ENCODE data around the gene STPG2. TPM values are rescaled to one million over a fixed set of nuclear protein-coding genes. Genes with fewer than 3 reads are reported as not detected.
"Not testable (repeated sequence)": the region's sequence is repeated elsewhere in the genome, so short reads cannot be mapped to it uniquely, and the experiment has no call there.

Gene STPG2
- total RNA-seq, 1 donor from 2014 or later: 2.5 TPM

DNA sequence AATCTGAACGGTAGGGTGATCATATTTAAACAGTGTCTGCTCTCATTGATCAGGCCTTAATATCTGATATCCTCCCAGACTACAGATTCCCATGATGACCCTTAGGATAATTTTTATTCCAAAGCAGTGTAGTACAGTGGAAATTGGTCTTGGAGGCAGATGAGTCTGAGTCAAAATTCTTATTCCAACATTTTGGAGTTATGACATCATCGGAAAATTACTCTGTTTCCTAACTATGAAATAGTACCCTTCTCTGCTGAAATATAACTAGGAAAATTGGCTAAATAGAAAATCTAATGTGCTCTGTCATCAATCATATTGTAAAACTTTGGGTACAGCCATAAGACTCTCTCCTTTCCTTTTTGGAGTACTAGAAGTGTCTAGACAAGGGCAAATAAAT lies 583.3 kb downstream of the STPG2 start:
- H3K27ac Mint-ChIP-seq (ENCODE audit: unreplicated experiment): no peak overlapping the region
- no peaks in the 10 kb centered on the region for H3K27me3 Mint-ChIP-seq (ENCODE audit: unreplicated experiment)
- DNase-seq (ENCODE audit: low spot score): no peak
- no peak overlapping the region for H3K4me3 Mint-ChIP-seq (ENCODE audit: unreplicated experiment)
- H3K4me1 Mint-ChIP-seq (ENCODE audit: unreplicated experiment): peaks cover 3% of the 10 kb centered on the region
- TF ChIP-seq, protein P1, sequence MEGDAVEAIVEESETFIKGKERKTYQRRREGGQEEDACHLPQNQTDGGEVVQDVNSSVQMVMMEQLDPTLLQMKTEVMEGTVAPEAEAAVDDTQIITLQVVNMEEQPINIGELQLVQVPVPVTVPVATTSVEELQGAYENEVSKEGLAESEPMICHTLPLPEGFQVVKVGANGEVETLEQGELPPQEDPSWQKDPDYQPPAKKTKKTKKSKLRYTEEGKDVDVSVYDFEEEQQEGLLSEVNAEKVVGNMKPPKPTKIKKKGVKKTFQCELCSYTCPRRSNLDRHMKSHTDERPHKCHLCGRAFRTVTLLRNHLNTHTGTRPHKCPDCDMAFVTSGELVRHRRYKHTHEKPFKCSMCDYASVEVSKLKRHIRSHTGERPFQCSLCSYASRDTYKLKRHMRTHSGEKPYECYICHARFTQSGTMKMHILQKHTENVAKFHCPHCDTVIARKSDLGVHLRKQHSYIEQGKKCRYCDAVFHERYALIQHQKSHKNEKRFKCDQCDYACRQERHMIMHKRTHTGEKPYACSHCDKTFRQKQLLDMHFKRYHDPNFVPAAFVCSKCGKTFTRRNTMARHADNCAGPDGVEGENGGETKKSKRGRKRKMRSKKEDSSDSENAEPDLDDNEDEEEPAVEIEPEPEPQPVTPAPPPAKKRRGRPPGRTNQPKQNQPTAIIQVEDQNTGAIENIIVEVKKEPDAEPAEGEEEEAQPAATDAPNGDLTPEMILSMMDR (IDR thresholded peaks at IDR 0.05; ENCODE audit: unreplicated experiment): no peak
- H3K36me3 Mint-ChIP-seq (ENCODE audit: low read depth, unreplicated experiment): no peaks in the 10 kb centered on the region
- H3K9me3 Mint-ChIP-seq (ENCODE audit: unreplicated experiment): no peaks in the 10 kb centered on the region

DNA sequence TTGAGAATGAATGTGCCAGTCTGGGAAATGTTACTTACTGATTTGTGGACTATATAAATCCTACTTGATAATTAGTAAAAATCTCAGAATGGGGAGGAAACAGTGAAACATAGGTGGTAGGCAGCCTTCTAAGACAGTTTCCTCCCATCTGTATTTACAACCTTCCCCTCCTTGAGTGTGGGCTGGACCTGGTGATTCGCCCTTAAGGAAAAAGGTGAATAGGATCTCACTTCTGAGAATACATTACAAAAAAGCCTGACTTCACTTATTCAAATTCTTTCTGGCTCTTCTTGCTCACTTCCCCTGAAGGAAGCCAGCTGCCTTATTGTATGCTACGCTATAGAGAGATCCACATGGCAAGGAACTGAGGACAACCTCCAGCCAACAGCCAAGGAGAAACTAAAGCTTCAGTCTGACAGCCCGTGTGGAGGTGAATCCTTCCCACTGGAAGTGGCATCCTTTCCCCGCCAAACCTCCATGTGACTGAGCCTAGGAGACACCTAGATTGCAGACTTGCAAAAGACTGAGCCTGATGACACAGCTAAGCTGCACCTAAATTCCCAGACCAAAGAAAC lies 585.0 kb downstream of the STPG2 start:
- peaks cover 3% of the 10 kb centered on the region for H3K4me1 Mint-ChIP-seq (ENCODE audit: unreplicated experiment)
- no peaks in the 10 kb centered on the region for H3K27me3 Mint-ChIP-seq (ENCODE audit: unreplicated experiment)
- no peaks in the 10 kb centered on the region for H3K9me3 Mint-ChIP-seq (ENCODE audit: unreplicated experiment)
- no peak overlapping the region for H3K27ac Mint-ChIP-seq (ENCODE audit: unreplicated experiment)
- TF ChIP-seq, protein P1 (IDR thresholded peaks at IDR 0.05; ENCODE audit: unreplicated experiment): no peak
- no peaks in the 10 kb centered on the region for H3K36me3 Mint-ChIP-seq (ENCODE audit: low read depth, unreplicated experiment)
- no peak for DNase-seq (ENCODE audit: low spot score)
- no peak overlapping the region for H3K4me3 Mint-ChIP-seq (ENCODE audit: unreplicated experiment)

DNA sequence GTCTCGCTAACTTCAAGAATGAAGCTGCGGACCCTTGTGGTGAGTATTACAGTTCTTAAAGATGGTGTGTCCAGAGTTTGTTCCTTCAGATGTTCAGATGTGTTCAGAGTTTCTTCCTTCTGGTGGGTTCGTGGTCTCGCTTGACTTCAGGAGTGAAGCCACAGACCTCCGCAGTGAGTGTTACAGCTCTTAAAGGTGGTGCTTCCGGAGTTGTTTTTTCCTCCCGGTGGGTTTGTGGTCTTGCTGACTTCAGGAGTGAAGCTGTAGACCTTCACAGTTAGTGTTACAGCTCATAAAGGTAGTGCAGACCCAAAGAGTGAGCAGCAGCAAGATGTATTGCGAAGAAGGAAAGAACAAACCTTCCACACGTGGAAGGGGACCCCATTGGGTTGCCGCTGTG lies 592.6 kb downstream of the STPG2 start:
- not testable (repeated sequence) for H3K27ac Mint-ChIP-seq (ENCODE audit: unreplicated experiment); H3K9me3 Mint-ChIP-seq (ENCODE audit: unreplicated experiment); H3K36me3 Mint-ChIP-seq (ENCODE audit: low read depth, unreplicated experiment); H3K27me3 Mint-ChIP-seq (ENCODE audit: unreplicated experiment); H3K4me1 Mint-ChIP-seq (ENCODE audit: unreplicated experiment); H3K4me3 Mint-ChIP-seq (ENCODE audit: unreplicated experiment); DNase-seq (ENCODE audit: low spot score)

DNA sequence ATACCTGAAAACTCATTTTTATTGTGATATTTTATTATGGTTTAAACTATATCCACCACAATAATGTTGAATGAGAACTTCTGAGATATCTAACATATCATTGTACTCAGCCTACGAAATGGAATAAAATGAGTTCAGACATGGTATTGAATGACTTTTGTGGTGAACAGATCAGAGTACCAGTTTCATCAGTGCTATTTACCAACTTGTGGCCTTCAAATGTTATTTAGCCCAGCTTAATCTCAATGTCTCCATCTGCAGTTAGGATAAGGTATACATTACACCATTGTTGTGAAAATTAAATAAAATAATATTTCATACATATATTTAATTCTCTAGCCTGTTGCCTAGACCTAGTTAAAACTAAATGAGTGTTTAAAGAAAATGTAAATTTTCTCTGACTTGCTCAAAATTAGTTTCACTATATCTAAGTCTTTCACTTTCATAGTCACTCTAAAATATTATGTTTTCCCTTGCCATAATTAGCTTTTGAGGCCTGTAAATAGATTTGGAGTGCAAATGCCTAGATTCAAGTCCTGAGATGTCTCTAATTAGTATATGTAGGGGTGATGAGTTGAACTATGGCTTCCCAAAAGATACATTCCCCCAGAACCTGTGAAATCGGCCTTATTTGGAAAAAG lies 594.2 kb downstream of the STPG2 start:
- no peak overlapping the region for H3K4me3 Mint-ChIP-seq (ENCODE audit: unreplicated experiment)
- H3K4me1 Mint-ChIP-seq (ENCODE audit: unreplicated experiment): no peaks in the 10 kb centered on the region
- TF ChIP-seq, protein P1 (IDR thresholded peaks at IDR 0.05; ENCODE audit: unreplicated experiment): no peak
- no peaks in the 10 kb centered on the region for H3K9me3 Mint-ChIP-seq (ENCODE audit: unreplicated experiment)
- no peak overlapping the region for H3K27ac Mint-ChIP-seq (ENCODE audit: unreplicated experiment)
- no peaks in the 10 kb centered on the region for H3K27me3 Mint-ChIP-seq (ENCODE audit: unreplicated experiment)
- no peaks in the 10 kb centered on the region for H3K36me3 Mint-ChIP-seq (ENCODE audit: low read depth, unreplicated experiment)
- no peak for DNase-seq (ENCODE audit: low spot score)

DNA sequence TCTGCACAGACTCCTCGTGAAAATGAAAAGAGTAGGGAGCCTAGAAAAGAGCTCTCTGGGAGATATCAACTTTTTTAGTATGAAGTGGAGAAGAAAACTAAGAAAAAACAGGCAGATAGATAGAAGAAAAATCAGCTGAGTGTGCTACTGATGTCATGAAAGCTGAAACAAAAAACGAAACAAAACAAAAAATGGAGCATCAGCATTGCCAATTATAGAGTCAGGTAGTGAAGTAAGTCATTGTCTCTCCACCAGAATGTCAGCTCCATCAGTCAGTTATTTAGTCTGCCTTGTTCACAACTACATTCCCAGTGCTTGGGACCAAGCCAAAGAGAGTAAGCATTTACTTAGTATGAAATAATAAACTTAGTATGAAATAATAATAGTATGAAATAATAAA lies 595.1 kb downstream of the STPG2 start:
- H3K27me3 Mint-ChIP-seq (ENCODE audit: unreplicated experiment): no peaks in the 10 kb centered on the region
- no peak overlapping the region for H3K27ac Mint-ChIP-seq (ENCODE audit: unreplicated experiment)
- H3K4me3 Mint-ChIP-seq (ENCODE audit: unreplicated experiment): no peak overlapping the region
- no peaks in the 10 kb centered on the region for H3K9me3 Mint-ChIP-seq (ENCODE audit: unreplicated experiment)
- no peak for DNase-seq (ENCODE audit: low spot score)
- no peaks in the 10 kb centered on the region for H3K36me3 Mint-ChIP-seq (ENCODE audit: low read depth, unreplicated experiment)
- no peaks in the 10 kb centered on the region for H3K4me1 Mint-ChIP-seq (ENCODE audit: unreplicated experiment)
- TF ChIP-seq, protein P1 (IDR thresholded peaks at IDR 0.05; ENCODE audit: unreplicated experiment): no peak
